ENCODE measurements around the gene ROGDI. TPM values are rescaled to one million over a fixed set of nuclear protein-coding genes. Genes with fewer than 3 reads are reported as not detected.

Gene ROGDI
- total and polyA plus RNA-seq, 2 of the 13 experiments (the other 11 are each of a cell fraction or from before 2014, with no cell fraction given), result 19.2 to 42.1 TPM

DNA sequence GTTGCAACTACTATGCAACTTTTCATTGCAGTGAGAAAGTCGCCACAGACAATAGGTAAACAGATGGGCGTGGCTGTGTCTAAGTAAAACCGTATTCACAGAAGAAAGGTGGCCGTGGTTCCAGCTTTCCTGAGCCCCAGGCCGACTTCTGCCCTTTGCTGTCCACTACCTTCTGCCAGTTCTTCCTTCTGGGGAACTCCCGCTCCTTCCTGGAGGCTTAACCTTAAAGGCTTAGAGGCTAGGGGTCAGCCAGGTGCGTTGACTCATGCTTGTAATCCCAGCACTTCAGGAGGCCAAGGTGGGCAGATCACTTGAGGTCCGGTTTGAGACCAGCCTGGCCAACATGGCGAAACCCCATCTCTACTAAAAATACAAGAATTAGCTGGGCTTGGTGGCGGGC lies 12.2 kb downstream of the ROGDI start:
- DNase-seq (ENCODE audit: low spot score) (no peak), FAIRE-seq (no peak), ATAC-seq (no peak)
- no TSS peak for BruUV-seq (replicated peaks)
- Histone ChIP-seq H3K4me2 (ENCODE audit: low read depth, low read length) (peak overlapping the region; percentile 44; the same call in 1 of the 2 replicates), H4K20me1 (ENCODE audit: insufficient read depth, low read length) (no peaks in the 10 kb centered on the region), H2AFZ (ENCODE audit: low read length) (no peak overlapping the region), H3K4me1 (ENCODE audit: insufficient read depth, low read length) (peaks cover 69% of the 10 kb centered on the region), H3K79me2 (ENCODE audit: insufficient read depth, low read length) (no peaks in the 10 kb centered on the region), H3K9ac (ENCODE audit: insufficient read depth, low read depth, low read length) (no peak overlapping the region), H3K27ac (ENCODE audit: extremely low read length, insufficient read depth, low read length) (no peak overlapping the region), H3K4me3 (replicated peaks in 1 of 3; ENCODE audit: insufficient read depth in 1 of 3, low read depth in 2 of 3, low read length in 3 of 3) (no peak overlapping the region), H3K9me3 (ENCODE audit: low read length) (no peaks in the 10 kb centered on the region), H3K27me3 (ENCODE audit: control insufficient read depth in 1 of 2, insufficient read depth in 2 of 2, low read length in 2 of 2) (no peaks in the 10 kb centered on the region; a peak in 1 of 5 replicates), H3K36me3 (replicated peaks in 1 of 2; ENCODE audit: control insufficient read depth in 1 of 2, insufficient read depth in 2 of 2, low read length in 2 of 2) (no peaks in the 10 kb centered on the region)
- ChIA-PET CTCF (ENCODE audit: low intra/inter-chr PET ratio, low total read pairs) (no interaction called here), POLR2A (interaction anchor here (2.4 to 3.0 kb wide), 2 partner anchors 11 to 22 kb away, joined by 17 read pairs; partner anchors contain the start of gene ROGDI)
- intact Hi-C loops (cut with micrococcal nuclease; ENCODE audit: unreplicated experiment), result no loop called here
- no peak for TF ChIP-seq ELF4 (CRISPR knock-in tag; IDR thresholded peaks at IDR 0.05; ENCODE audit: borderline replicate concordance)
- TF ChIP-seq, protein P1, sequence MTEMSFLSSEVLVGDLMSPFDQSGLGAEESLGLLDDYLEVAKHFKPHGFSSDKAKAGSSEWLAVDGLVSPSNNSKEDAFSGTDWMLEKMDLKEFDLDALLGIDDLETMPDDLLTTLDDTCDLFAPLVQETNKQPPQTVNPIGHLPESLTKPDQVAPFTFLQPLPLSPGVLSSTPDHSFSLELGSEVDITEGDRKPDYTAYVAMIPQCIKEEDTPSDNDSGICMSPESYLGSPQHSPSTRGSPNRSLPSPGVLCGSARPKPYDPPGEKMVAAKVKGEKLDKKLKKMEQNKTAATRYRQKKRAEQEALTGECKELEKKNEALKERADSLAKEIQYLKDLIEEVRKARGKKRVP (CRISPR knock-in tag; IDR thresholded peaks at IDR 0.05), result 0 out of 4 replicates have a peak, but pooled peaks of 1 of the 2 experiments have one; percentile 47
- 19% methylated on average over 10 of the region's 10 CpGs for WGBS (ENCODE audit: low lambda C conversion rate)
- in situ Hi-C loops (cut with HindIII; ENCODE audit: extremely low pct_ligation_motif_present, low pct_unique_long_range_greater_than_20kb), result no loop called here

DNA sequence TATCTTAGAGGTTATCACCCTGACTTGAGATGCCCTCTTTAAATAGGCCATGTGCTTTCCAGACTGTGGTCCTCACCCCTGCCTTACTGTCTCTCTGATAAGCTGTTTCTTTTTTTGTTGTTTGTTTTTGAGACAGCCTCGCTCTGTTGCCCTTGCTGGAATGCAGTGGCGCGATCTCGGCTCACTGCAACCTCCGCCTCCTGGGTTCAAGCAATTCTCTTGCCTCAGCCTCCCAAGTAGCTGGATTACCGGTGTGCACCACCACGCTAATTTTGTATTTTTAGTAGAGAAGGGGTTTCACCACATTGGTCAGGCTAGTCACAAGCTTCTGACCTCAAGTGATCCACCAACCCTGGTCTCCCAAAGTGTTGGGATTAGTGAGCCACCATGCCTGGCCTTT lies 13.5 kb downstream of the ROGDI start:
- H3K9ac ChIP-seq (ENCODE audit: insufficient read depth, low read depth, low read length), result peak overlapping the region; percentile 11
- POLR2A ChIA-PET, result interaction anchor here (0.8 to 3.0 kb wide), 5 partner anchors 12 to 156 kb away, joined by 3 to 17 read pairs (median 5); partner anchors contain the start of genes ANKS3, DNAAF8 and ROGDI
- DNase-seq (ENCODE audit: low spot score) (no peak), FAIRE-seq (no peak), ATAC-seq (peak; percentile 13)
- in situ Hi-C loops (cut with HindIII; ENCODE audit: extremely low pct_ligation_motif_present, low pct_unique_long_range_greater_than_20kb), result no loop called here
- H3K27me3 ChIP-seq (ENCODE audit: control insufficient read depth in 1 of 2, insufficient read depth in 2 of 2, low read length in 2 of 2), result no peaks in the 10 kb centered on the region; a peak in 1 of 5 replicates
- H3K9me3 ChIP-seq (ENCODE audit: low read length), result no peaks in the 10 kb centered on the region
- H3K4me1 ChIP-seq (ENCODE audit: insufficient read depth, low read length), result peaks cover 82% of the 10 kb centered on the region
- H3K36me3 ChIP-seq (replicated peaks in 1 of 2; ENCODE audit: control insufficient read depth in 1 of 2, insufficient read depth in 2 of 2, low read length in 2 of 2), result no peaks in the 10 kb centered on the region
- no TSS peak for BruUV-seq (replicated peaks)
- H3K27ac ChIP-seq (ENCODE audit: extremely low read length, insufficient read depth, low read length), result peak overlapping the region; percentile 22
- no peaks in the 10 kb centered on the region for H4K20me1 ChIP-seq (ENCODE audit: insufficient read depth, low read length)
- CTCF ChIA-PET (ENCODE audit: low intra/inter-chr PET ratio, low total read pairs), result interaction anchor here (0.9 kb wide), 1 partner anchor 136 kb away, joined by 3 read pairs; no protein-coding TSS in a partner anchor
- H3K4me2 ChIP-seq (ENCODE audit: low read depth, low read length), result peak overlapping the region; percentile 88
- no peak overlapping the region for H2AFZ ChIP-seq (ENCODE audit: low read length)
- intact Hi-C loops (cut with micrococcal nuclease; ENCODE audit: unreplicated experiment), result no loop called here
- H3K4me3 ChIP-seq (replicated peaks in 1 of 3; ENCODE audit: insufficient read depth in 1 of 3, low read depth in 2 of 3, low read length in 3 of 3), result peak overlapping the region in 2 of 3 experiments; percentile 9 to 67; a peak in 3 of 6 replicates
- no peaks in the 10 kb centered on the region for H3K79me2 ChIP-seq (ENCODE audit: insufficient read depth, low read length)
- under 1% methylated on average over 7 of the region's 7 CpGs for WGBS (ENCODE audit: low lambda C conversion rate)
- TF ChIP-seq ISL2 (CRISPR knock-in tag; IDR thresholded peaks at IDR 0.05) (0 out of 2 replicates have a peak, but pooled peaks have one; percentile 2), HCFC1 (IDR thresholded peaks at IDR 0.05; ENCODE audit: low read depth, low read length) (no peak), FOXA3 (CRISPR knock-in tag; IDR thresholded peaks at IDR 0.05) (no peak), GABPA (IDR thresholded peaks at IDR 0.05; ENCODE audit: low read depth, low read length) (no peak), GABPA (CRISPR knock-in tag; IDR thresholded peaks at IDR 0.05; ENCODE audit: low read depth) (no peak), ZFP37 (CRISPR knock-in tag; IDR thresholded peaks at IDR 0.05; ENCODE audit: borderline replicate concordance) (no peak), ZNF777 (CRISPR knock-in tag; IDR thresholded peaks at IDR 0.05) (0 out of 2 replicates have a peak, but pooled peaks have one; percentile 11)
- TF ChIP-seq, protein P2, sequence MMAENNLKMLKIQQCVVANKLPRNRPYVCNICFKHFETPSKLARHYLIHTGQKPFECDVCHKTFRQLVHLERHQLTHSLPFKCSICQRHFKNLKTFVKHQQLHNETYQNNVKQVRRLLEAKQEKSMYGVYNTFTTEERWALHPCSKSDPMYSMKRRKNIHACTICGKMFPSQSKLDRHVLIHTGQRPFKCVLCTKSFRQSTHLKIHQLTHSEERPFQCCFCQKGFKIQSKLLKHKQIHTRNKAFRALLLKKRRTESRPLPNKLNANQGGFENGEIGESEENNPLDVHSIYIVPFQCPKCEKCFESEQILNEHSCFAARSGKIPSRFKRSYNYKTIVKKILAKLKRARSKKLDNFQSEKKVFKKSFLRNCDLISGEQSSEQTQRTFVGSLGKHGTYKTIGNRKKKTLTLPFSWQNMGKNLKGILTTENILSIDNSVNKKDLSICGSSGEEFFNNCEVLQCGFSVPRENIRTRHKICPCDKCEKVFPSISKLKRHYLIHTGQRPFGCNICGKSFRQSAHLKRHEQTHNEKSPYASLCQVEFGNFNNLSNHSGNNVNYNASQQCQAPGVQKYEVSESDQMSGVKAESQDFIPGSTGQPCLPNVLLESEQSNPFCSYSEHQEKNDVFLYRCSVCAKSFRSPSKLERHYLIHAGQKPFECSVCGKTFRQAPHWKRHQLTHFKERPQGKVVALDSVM (CRISPR knock-in tag; IDR thresholded peaks at IDR 0.05), result peak; percentile 88
- TF ChIP-seq, protein P3, sequence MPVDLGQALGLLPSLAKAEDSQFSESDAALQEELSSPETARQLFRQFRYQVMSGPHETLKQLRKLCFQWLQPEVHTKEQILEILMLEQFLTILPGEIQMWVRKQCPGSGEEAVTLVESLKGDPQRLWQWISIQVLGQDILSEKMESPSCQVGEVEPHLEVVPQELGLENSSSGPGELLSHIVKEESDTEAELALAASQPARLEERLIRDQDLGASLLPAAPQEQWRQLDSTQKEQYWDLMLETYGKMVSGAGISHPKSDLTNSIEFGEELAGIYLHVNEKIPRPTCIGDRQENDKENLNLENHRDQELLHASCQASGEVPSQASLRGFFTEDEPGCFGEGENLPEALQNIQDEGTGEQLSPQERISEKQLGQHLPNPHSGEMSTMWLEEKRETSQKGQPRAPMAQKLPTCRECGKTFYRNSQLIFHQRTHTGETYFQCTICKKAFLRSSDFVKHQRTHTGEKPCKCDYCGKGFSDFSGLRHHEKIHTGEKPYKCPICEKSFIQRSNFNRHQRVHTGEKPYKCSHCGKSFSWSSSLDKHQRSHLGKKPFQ (CRISPR knock-in tag; IDR thresholded peaks at IDR 0.05; ENCODE audit: insufficient replicate concordance), result no peak
